Measurements from ENCODE around the gene C2orf92.
"Not testable (repeated sequence)": the region's sequence is repeated elsewhere in the genome, so short reads cannot be mapped to it uniquely, and the experiment has no call there.

C2orf92 gene

DNA sequence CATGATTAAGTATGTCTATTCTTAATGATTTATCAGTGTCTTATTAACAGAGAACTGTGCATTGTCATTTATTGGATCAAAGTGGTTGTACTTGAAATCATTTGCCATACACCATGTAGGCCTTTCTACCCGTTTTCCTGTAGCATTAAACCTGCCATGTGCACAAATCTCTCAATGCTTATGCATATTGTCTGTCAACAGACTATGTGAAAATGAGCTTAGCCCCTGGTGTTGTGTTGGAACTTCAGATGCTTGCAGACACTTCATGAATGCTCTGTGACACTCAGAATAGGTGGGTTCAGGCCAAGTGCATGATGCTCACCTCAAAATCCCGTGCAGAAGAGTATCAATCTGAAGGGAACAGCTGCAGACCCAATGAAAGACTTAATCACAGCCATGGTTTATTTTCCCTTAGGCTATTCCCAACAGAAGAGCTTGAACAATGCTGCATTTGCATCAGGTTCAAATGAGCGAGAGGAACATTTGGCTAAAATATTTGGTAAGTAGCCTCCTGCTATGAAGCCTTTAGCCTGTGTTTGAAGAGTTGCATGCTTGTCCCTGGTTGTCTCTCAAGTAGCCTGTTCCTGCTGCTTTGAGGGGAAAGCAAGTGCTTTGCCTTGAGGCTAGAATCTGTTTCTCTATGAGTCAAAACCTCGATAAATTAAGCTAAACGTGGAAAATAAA lies 6.1 kb downstream of the C2orf92 start:
- DNase-seq (ENCODE audit: low spot score) = no peak
- TF ChIP-seq, protein P1, sequence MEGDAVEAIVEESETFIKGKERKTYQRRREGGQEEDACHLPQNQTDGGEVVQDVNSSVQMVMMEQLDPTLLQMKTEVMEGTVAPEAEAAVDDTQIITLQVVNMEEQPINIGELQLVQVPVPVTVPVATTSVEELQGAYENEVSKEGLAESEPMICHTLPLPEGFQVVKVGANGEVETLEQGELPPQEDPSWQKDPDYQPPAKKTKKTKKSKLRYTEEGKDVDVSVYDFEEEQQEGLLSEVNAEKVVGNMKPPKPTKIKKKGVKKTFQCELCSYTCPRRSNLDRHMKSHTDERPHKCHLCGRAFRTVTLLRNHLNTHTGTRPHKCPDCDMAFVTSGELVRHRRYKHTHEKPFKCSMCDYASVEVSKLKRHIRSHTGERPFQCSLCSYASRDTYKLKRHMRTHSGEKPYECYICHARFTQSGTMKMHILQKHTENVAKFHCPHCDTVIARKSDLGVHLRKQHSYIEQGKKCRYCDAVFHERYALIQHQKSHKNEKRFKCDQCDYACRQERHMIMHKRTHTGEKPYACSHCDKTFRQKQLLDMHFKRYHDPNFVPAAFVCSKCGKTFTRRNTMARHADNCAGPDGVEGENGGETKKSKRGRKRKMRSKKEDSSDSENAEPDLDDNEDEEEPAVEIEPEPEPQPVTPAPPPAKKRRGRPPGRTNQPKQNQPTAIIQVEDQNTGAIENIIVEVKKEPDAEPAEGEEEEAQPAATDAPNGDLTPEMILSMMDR (IDR thresholded peaks at IDR 0.05; ENCODE audit: borderline replicate concordance, control extremely low read depth, extremely low read depth, insufficient read depth, missing control alignments) = no peak
- in situ Hi-C loops (cut with MboI; ENCODE audit: low sequenced_read_pairs, unreplicated experiment) = loop anchor here (25.0 kb wide), 1 partner anchor 1613 kb away; no protein-coding TSS in a partner anchor

DNA sequence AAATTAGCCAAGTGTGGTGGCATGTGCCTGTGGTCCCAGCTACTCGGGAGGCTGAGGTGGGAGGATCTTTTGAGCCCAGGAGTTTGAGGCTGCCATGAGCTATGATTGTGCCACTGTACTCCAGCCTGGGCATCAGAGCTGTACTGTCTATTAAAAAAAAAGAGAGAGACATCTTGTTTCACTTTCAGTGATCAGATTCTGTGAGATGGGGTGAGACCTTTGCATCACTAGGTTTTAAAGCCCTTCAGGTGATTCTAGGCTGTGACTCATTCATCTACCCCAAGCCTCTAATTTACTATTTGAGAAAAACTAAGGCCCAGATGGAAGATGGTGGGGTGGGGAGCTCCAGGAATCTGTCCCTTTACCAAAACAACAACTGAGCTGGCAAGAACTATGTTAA lies 7.1 kb downstream of the C2orf92 start:
- TF ChIP-seq, protein P1 (IDR thresholded peaks at IDR 0.05; ENCODE audit: borderline replicate concordance, control extremely low read depth, extremely low read depth, insufficient read depth, missing control alignments) = no peak
- DNase-seq (ENCODE audit: low spot score) = no peak
- in situ Hi-C loops (cut with MboI; ENCODE audit: low sequenced_read_pairs, unreplicated experiment) = loop anchor here (25.0 kb wide), 1 partner anchor 1614 kb away; no protein-coding TSS in a partner anchor

DNA sequence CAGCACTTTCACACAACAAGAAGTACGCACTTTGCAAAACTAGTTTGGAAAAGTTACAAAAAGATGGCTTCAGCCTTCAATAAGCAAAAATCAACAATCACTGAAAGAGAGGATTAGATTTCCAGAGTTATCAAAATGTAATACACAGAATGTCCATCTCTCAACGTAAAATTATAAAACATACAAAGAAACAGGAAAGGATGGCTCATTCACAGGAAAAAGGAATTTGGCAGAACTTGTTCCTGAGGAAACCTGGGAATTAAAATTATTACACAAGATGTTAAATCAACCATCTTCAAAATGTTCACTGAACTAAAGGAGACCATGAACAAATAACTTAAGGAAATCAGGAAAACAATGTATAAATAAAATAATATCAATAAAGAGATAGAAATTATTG lies 8.0 kb downstream of the C2orf92 start:
- DNase-seq (ENCODE audit: low spot score) = no peak
- TF ChIP-seq, protein P1 (IDR thresholded peaks at IDR 0.05; ENCODE audit: borderline replicate concordance, control extremely low read depth, extremely low read depth, insufficient read depth, missing control alignments) = no peak
- in situ Hi-C loops (cut with MboI; ENCODE audit: low sequenced_read_pairs, unreplicated experiment) = loop anchor here (25.0 kb wide), 1 partner anchor 1615 kb away; no protein-coding TSS in a partner anchor

DNA sequence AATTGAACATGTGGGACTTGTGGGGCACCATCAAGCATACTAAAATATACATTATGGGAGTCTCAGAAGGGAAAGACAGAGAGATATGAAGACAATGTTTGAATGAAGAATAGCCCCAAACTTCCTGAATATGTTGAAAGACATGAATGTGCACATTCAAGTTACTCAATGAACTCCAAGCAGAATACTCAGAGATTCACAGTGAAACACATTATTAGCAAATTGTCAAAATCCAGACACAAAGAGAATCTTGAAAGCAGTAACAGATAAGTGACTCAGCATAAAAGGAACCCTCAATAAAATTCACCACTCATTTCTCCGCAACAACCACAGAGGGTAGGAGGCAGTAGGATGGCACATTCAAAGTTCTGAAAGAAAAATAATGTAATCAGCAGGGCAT lies 8.8 kb downstream of the C2orf92 start:
- in situ Hi-C loops (cut with MboI; ENCODE audit: low sequenced_read_pairs, unreplicated experiment) = loop anchor here (25.0 kb wide), 1 partner anchor 1616 kb away; no protein-coding TSS in a partner anchor
- TF ChIP-seq, protein P1 (IDR thresholded peaks at IDR 0.05; ENCODE audit: borderline replicate concordance, control extremely low read depth, extremely low read depth, insufficient read depth, missing control alignments) = no peak
- no peak for DNase-seq (ENCODE audit: low spot score)

DNA sequence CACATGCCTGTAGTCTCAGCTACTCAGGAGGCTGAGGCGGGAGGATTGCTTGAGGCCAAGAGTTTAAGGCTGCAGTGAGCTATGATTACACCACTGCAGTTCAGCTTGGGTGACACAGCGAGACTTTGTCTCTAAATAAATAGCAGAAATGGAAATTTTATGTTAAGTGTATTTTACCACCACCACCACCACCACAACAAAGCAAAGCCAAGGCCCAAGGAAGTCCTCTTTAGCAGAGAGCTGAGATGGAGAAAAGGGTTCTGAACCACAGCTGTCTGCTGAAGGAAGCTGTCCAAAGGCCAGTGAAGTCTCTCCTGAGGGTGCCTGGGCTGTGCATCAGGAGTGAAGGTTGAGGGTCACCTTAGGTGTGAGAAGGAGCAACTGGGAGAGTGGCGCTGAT lies 17.7 kb downstream of the C2orf92 start:
- DNase-seq (ENCODE audit: low spot score) = not testable (repeated sequence)
- in situ Hi-C loops (cut with MboI; ENCODE audit: low sequenced_read_pairs, unreplicated experiment) = loop anchor here (25.0 kb wide), 1 partner anchor 1625 kb away; no protein-coding TSS in a partner anchor

DNA sequence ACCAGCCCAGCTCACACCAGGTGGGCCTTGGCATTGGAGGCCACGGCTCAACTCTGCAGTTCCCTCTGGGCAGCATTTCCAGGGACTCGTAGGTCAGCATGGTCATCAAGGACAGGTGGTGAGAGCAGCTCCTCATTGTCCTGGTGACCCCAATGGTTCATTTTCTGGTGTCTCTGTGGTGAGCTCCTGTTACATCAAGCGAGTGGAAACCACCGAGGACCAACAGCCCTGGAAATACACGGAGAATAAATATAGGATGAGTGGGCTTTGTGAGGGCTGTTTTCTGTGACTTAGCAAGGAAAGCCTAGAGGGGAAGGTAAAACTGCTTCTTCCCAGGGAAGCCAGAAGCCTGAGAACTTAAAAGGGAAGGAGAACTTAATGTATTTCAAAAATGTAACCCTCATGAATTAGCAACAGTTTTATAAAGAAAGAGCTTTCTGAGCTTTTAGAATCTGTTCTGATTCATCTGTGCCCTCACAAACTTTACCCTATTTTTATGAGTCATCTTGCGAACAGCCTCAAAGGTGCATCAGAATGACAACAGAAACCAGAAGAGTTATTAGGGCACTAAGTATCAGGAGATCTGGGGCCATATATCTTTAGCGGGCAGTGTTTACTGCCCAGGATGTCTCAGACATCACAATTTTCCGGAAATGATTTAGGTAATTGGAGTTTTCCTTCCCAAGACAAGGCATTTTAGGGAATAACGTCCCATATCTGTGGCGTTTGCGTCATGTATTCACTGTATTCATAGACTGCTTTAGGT lies 18.7 kb downstream of the C2orf92 start:
- DNase-seq (ENCODE audit: low spot score) = no peak
- in situ Hi-C loops (cut with MboI; ENCODE audit: low sequenced_read_pairs, unreplicated experiment) = loop anchor here (25.0 kb wide), 1 partner anchor 1626 kb away; no protein-coding TSS in a partner anchor
- TF ChIP-seq, protein P1 (IDR thresholded peaks at IDR 0.05; ENCODE audit: borderline replicate concordance, control extremely low read depth, extremely low read depth, insufficient read depth, missing control alignments) = no peak

DNA sequence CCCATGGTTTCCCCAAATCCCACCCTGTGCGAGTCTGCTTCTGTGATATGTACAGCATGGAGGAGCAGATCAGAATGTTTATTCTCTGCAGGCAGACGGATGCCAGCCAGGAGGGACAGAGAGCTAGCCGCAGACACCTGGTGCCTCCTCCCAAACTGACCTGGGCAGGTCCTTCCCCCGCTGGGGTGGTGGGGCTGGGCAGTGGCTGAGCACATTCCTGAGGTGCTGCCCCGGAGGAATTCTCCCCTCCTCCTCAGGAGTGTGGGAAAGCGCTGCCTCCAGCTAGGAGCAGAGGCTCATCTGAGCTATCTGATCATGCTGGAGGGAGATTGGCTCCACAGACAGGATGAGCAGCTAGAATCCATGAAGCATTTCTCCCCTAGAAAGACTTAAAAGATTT lies 21.7 kb downstream of the C2orf92 start:
- no peak for DNase-seq (ENCODE audit: low spot score)
- TF ChIP-seq, protein P1 (IDR thresholded peaks at IDR 0.05; ENCODE audit: borderline replicate concordance, control extremely low read depth, extremely low read depth, insufficient read depth, missing control alignments) = no peak
- in situ Hi-C loops (cut with MboI; ENCODE audit: low sequenced_read_pairs, unreplicated experiment) = loop anchor here (25.0 kb wide), 1 partner anchor 1629 kb away; no protein-coding TSS in a partner anchor
